IMR-90 (cell line): ENCODE data around the gene FBXO28. TPM values are rescaled to one million over a fixed set of nuclear protein-coding genes. Genes with fewer than 3 reads are reported as not detected.

ENCODE experiments used
- ATAC-seq: fragments of 200-7000 bp; cut with Tn5 transposase; 2 replicates; pipeline ENCODE4 v1.9.1; 2020; ENCODE audit warnings: low read depth, mild to moderate bottlenecking, moderate library complexity
- BruUV-seq: library from RNA; stranded (reverse); fragments of 400-500 nt; replicated peaks from 2 replicates; lab custom pipeline; 2021; lab: Mats Ljungman, UMichigan
- CTCF ChIA-PET: fragments of 300-600 bp; formaldehyde crosslinking; extraction: SDS; loops from one replicate; lab custom pipeline; 2021; ENCODE audit warnings: antibody characterized with exemption; lab: Yijun Ruan, JAX
- POLR2A ChIA-PET: fragments of 300-600 bp; sonication (Branson Sonifier 250); formaldehyde crosslinking; loops from one replicate; lab custom pipeline; 2022; ENCODE audit warnings: antibody characterized with exemption; ENCODE audit not compliant: unreplicated experiment; lab: Charles Lee
- DNase-seq: peaks from one replicate; pipeline ENCODE4 v3.0.0; 2013
- H2AFZ ChIP-seq: replicated peaks from 2 replicates; pipeline ENCODE3; 2013; ENCODE audit warnings: low read length, mild to moderate bottlenecking; ENCODE audit not compliant: poor library complexity
- H2AK5ac ChIP-seq: 2 replicates; pipeline ENCODE4 v1.6.1; 2013; ENCODE audit warnings: low read depth, low read length, inconsistent platforms
- H2AK9ac ChIP-seq: replicated peaks from 2 replicates; pipeline ENCODE3; 2013; ENCODE audit warnings: mild to moderate bottlenecking, low read depth, low read length, moderate library complexity; ENCODE audit not compliant: poor library complexity
- H2BK120ac ChIP-seq: 2 replicates; pipeline ENCODE4 v1.6.1; 2013; ENCODE audit warnings: low read depth, low read length, inconsistent platforms
- H2BK15ac ChIP-seq: 3 replicates; pipeline ENCODE4 v1.6.1; 2013; ENCODE audit warnings: low read depth, low read length, inconsistent platforms
- H2BK20ac ChIP-seq: 2 replicates; pipeline ENCODE4 v1.6.1; 2013; ENCODE audit warnings: low read depth, mild to moderate bottlenecking, inconsistent platforms, low read length, moderate library complexity
- H2BK5ac ChIP-seq: 2 replicates; pipeline ENCODE4 v1.6.1; 2013; ENCODE audit warnings: mild to moderate bottlenecking, low read depth, low read length, inconsistent platforms; ENCODE audit not compliant: poor library complexity, severe bottlenecking
- H3K14ac ChIP-seq: replicated peaks from 2 replicates; pipeline ENCODE4 v1.6.1; 2013; ENCODE audit warnings: low read depth, low read length, inconsistent platforms
- H3K18ac ChIP-seq: 2 replicates; pipeline ENCODE4 v1.6.1; 2013; ENCODE audit warnings: low read depth, low read length, control low read depth
- H3K23ac ChIP-seq: 2 replicates; pipeline ENCODE4 v1.6.1; 2013; ENCODE audit warnings: low read depth, low read length, inconsistent platforms
- H3K27ac ChIP-seq: 2 replicates; pipeline ENCODE4 v1.5.1; 2013; ENCODE audit warnings: mild to moderate bottlenecking, control low read depth, low read length; ENCODE audit not compliant: insufficient read depth
- H3K27me3 ChIP-seq: 2 replicates; pipeline ENCODE4 v1.6.1; 2013; ENCODE audit warnings: low read length; ENCODE audit not compliant: control insufficient read depth, insufficient read depth
- H3K36me3 ChIP-seq: 2 replicates; pipeline ENCODE4 v1.6.1; 2013; ENCODE audit warnings: low read length, mixed read lengths; ENCODE audit not compliant: control insufficient read depth, insufficient read depth
- H3K4ac ChIP-seq: 2 replicates; pipeline ENCODE4 v1.6.1; 2013; ENCODE audit warnings: low read depth, low read length, inconsistent platforms
- H3K4me1 ChIP-seq: 2 replicates; pipeline ENCODE4 v1.6.1; 2013; ENCODE audit warnings: low read length, mixed read lengths; ENCODE audit not compliant: control insufficient read depth, insufficient read depth
- H3K4me2 ChIP-seq: 2 replicates; pipeline ENCODE4 v1.6.1; 2013; ENCODE audit warnings: low read depth, mild to moderate bottlenecking, control low read depth, low read length, moderate library complexity
- H3K4me3 ChIP-seq: 2 replicates; pipeline ENCODE4 v1.5.1; 2013; ENCODE audit warnings: low read depth, mild to moderate bottlenecking, control low read depth, low read length, moderate library complexity; ENCODE audit not compliant: insufficient read depth
- H3K56ac ChIP-seq: 2 replicates; pipeline ENCODE4 v1.6.1; 2013; ENCODE audit warnings: low read length, inconsistent platforms; ENCODE audit not compliant: insufficient read depth; ENCODE audit errors: extremely low read depth
- H3K79me1 ChIP-seq, 2 experiments: 2 replicates each; pipeline ENCODE4 v1.6.1; 2013; ENCODE audit warnings: low read length in 2 of 2, inconsistent platforms in 1 of 2, low read depth in 1 of 2
- H3K9ac ChIP-seq: 2 replicates; pipeline ENCODE4 v1.6.1; 2013; ENCODE audit warnings: low read depth, low read length, control low read depth
- H3K9me1 ChIP-seq: 2 replicates; pipeline ENCODE4 v1.6.1; 2013; ENCODE audit warnings: low read length, inconsistent platforms; ENCODE audit not compliant: insufficient read depth
- H3K9me3 ChIP-seq: 2 replicates; pipeline ENCODE4 v1.6.1; 2013; ENCODE audit warnings: low read length; ENCODE audit not compliant: control insufficient read depth, insufficient read depth
- H4K20me1 ChIP-seq: 2 replicates; pipeline ENCODE4 v1.6.1; 2013; ENCODE audit warnings: low read length, inconsistent platforms; ENCODE audit not compliant: insufficient read depth
- H4K5ac ChIP-seq: 2 replicates; pipeline ENCODE4 v1.6.1; 2013; ENCODE audit warnings: mild to moderate bottlenecking, low read depth, low read length, control low read depth
- H4K8ac ChIP-seq, 2 experiments: 2 replicates each; pipeline ENCODE4 v1.6.1; 2013; ENCODE audit warnings: low read depth in 2 of 2, low read length in 2 of 2, control low read depth in 1 of 2, inconsistent platforms in 1 of 2
- H4K91ac ChIP-seq: 2 replicates; pipeline ENCODE4 v1.6.1; 2013; ENCODE audit warnings: low read depth, low read length, inconsistent platforms; ENCODE audit not compliant: insufficient read depth
- CEBPB ChIP-seq: IDR thresholded peaks from 2 replicates; pipeline ENCODE4 v1.6.1; 2012; ENCODE audit warnings: low read depth, low read length, improper control_type of control experiment
- CHD1 ChIP-seq: IDR thresholded peaks from 2 replicates; pipeline ENCODE4 v1.6.1; 2012; ENCODE audit warnings: low read depth, low read length, improper control_type of control experiment
- FOS ChIP-seq: fragments of 150-350 bp; IDR thresholded peaks from 2 replicates; pipeline ENCODE4 v1.6.1; 2016; ENCODE audit warnings: low read depth, low read length
- MAFK ChIP-seq: IDR thresholded peaks from 2 replicates; pipeline ENCODE4 v1.6.1; 2012; ENCODE audit warnings: low read depth, low read length, improper control_type of control experiment
- MAZ ChIP-seq: IDR thresholded peaks from 2 replicates; pipeline ENCODE4 v1.6.1; 2012; ENCODE audit warnings: low read depth, mild to moderate bottlenecking, low read length, improper control_type of control experiment, moderate library complexity, borderline replicate concordance
- MXI1 ChIP-seq: IDR thresholded peaks from 2 replicates; pipeline ENCODE4 v1.6.1; 2012; ENCODE audit warnings: low read depth, mild to moderate bottlenecking, low read length, moderate library complexity, borderline replicate concordance
- NFE2L2 ChIP-seq: fragments of 150-350 bp; IDR thresholded peaks from 2 replicates; pipeline ENCODE4 v1.6.1; 2016; ENCODE audit warnings: low read depth, mild to moderate bottlenecking, low read length
- POLR2A ChIP-seq: IDR thresholded peaks from 2 replicates; pipeline ENCODE4 v1.6.1; 2012; ENCODE audit warnings: mild to moderate bottlenecking, low read depth, low read length
- WGBS, 2 experiments: methylation state at CpG; one replicate each; pipeline versions ENCODE4 v1.1.5 to v1.1.7; 2013; ENCODE audit warnings: missing lambda C conversion rate in 2 of 2; ENCODE audit not compliant: insufficient read length in 1 of 2; ENCODE audit errors: extremely low coverage in 2 of 2; 5-methylcytosine and 5-hydroxymethylcytosine counted together
- dilution Hi-C: fragments of 300-500 bp; cut with HindIII; formaldehyde crosslinking; loops from one replicate; pipeline ENCODE4 v1.14.3; 2018; ENCODE audit warnings: low sequenced_read_pairs; ENCODE audit not compliant: unreplicated experiment
- in situ Hi-C: fragments of 300-500 bp; cut with MboI; formaldehyde crosslinking; loops from 3 replicates; pipeline ENCODE4 v1.14.3; 2019; ENCODE audit warnings: low sequenced_read_pairs, inconsistent platforms, mixed read lengths
- intact Hi-C: fragments of 100-400 bp; cut with micrococcal nuclease; formaldehyde crosslinking; loops from 2 replicates; pipeline ENCODE4 v1.10.0; 2022
- polyA plus RNA-seq, 3 experiments: library from polyadenylated mRNA; depleted of rRNA; stranded (reverse); fragments of >200 nt; gene quantifications; 2 replicates each; pipeline ENCODE4 v1.2.3, GENCODE V29; 2012; ENCODE audit warnings: low replicate concordance in 1 of 3
- total RNA-seq: library from RNA; depleted of rRNA; stranded (reverse); fragments of >200 nt; gene quantifications from 2 replicates; pipeline ENCODE4 v1.2.3, GENCODE V29; 2012
- TF ChIP-seq, protein P1 (sequence below): fragments of 150-350 bp; IDR thresholded peaks from 2 replicates; pipeline ENCODE4 v1.6.1; 2016; ENCODE audit warnings: low read depth, mild to moderate bottlenecking, low read length, moderate library complexity, borderline replicate concordance

FBXO28 gene
- total and polyA plus RNA-seq, 2 of the 4 experiments (the other 2 are of a cell fraction): 11.6 to 22.6 TPM

DNA sequence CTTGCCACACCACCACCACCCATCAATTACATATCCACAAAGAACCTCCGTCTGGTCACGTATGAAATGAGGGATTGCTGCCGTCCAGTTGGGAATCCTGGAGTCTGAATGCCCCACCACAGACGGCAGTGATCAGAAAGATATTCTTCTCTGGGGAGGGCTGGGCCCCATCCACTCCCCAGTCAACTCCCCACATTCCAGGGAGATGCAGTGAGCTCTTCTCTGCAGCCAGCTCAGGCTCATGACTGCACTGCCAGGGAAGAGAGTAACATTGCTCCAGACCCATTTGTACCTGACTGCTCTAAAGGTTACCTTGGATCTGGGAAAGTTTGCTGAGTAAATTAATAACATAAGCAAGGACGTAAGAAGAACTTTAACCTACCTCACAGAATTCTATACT is 87.5 kb downstream of the FBXO28 start:
- no CpG with 5 or more reads among the region's 5 CpGs for WGBS, 2 experiments
- Histone ChIP-seq H3K36me3 (no peaks in the 10 kb centered on the region), H3K27me3 (no peaks in the 10 kb centered on the region), H3K4me3 (no peak overlapping the region), H3K14ac (no peak overlapping the region), H2AK9ac (no peak overlapping the region), H2BK15ac (no peak overlapping the region), H3K56ac (no peak overlapping the region), H2AK5ac (no peak overlapping the region), H4K5ac (no peak overlapping the region), H4K91ac (no peak overlapping the region), H3K4me1 (peaks cover 18% of the 10 kb centered on the region), H2AFZ (no peak overlapping the region), H3K23ac (no peak overlapping the region), H4K20me1 (no peaks in the 10 kb centered on the region), H4K8ac (no peak overlapping the region), H2BK120ac (no peak overlapping the region), H3K4me2 (no peak overlapping the region), H3K79me1 (peaks cover 0 to 4% of the 10 kb centered on the region in 2 experiments; a peak in 2 of 4 replicates), H3K27ac (no peak overlapping the region), H2BK5ac (no peak overlapping the region), H3K18ac (no peak overlapping the region), H3K4ac (no peak overlapping the region), H3K9me3 (no peaks in the 10 kb centered on the region), H2BK20ac (no peak overlapping the region), H3K9me1 (peaks cover 12% of the 10 kb centered on the region; the same call in 1 of the 2 replicates), H3K9ac (no peak overlapping the region)
- BruUV-seq: no TSS peak
- ChIA-PET CTCF (no interaction called here), POLR2A (interaction anchor here (0.6 kb wide), 1 partner anchor 140 kb away, joined by 9 read pairs; no protein-coding TSS in a partner anchor)
- TF ChIP-seq MXI1 (no peak), POLR2A (no peak), CEBPB (no peak), MAZ (no peak), MAFK (no peak), CHD1 (no peak), NFE2L2 (no peak), FOS (no peak)
- TF ChIP-seq, protein P1, sequence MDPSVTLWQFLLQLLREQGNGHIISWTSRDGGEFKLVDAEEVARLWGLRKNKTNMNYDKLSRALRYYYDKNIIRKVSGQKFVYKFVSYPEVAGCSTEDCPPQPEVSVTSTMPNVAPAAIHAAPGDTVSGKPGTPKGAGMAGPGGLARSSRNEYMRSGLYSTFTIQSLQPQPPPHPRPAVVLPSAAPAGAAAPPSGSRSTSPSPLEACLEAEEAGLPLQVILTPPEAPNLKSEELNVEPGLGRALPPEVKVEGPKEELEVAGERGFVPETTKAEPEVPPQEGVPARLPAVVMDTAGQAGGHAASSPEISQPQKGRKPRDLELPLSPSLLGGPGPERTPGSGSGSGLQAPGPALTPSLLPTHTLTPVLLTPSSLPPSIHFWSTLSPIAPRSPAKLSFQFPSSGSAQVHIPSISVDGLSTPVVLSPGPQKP: no peak
- dilution Hi-C loops: no loop called here
- in situ Hi-C loops: no loop called here
- no peak for ATAC-seq
- intact Hi-C loops: no loop called here
- no peak for DNase-seq
